Neuronal stem cell (in vitro differentiated cells): ENCODE measurements around the gene ZNF334.

ENCODE experiments used
- DNase-seq: peaks from one replicate; pipeline ENCODE4 v3.0.0-alpha.2; 2013; ENCODE audit warnings: low spot score
- H2AFZ ChIP-seq: one replicate; pipeline ENCODE4 v1.6.1; 2013; ENCODE audit warnings: mild to moderate bottlenecking, low read length, inconsistent platforms
- H2AK5ac ChIP-seq: 2 replicates; pipeline ENCODE4 v1.6.1; 2013; ENCODE audit warnings: low read depth, mild to moderate bottlenecking, inconsistent platforms, low read length, moderate library complexity, mixed read lengths
- H2BK120ac ChIP-seq: 2 replicates; pipeline ENCODE4 v1.6.1; 2013; ENCODE audit warnings: low read depth, mild to moderate bottlenecking, inconsistent platforms, low read length, moderate library complexity, mixed read lengths
- H2BK12ac ChIP-seq: one replicate; pipeline ENCODE4 v1.6.1; 2013; ENCODE audit warnings: low read length, inconsistent platforms
- H2BK15ac ChIP-seq: 2 replicates; pipeline ENCODE4 v1.6.1; 2013; ENCODE audit warnings: mild to moderate bottlenecking, low read length, inconsistent platforms, mixed read lengths
- H2BK5ac ChIP-seq: one replicate; pipeline ENCODE4 v1.6.1; 2013; ENCODE audit warnings: inconsistent platforms, mild to moderate bottlenecking, low read length, moderate library complexity
- H3K14ac ChIP-seq: one replicate; pipeline ENCODE4 v1.6.1; 2013; ENCODE audit warnings: low read length, inconsistent platforms
- H3K18ac ChIP-seq: 2 replicates; pipeline ENCODE4 v1.6.1; 2013; ENCODE audit warnings: low read length, inconsistent platforms
- H3K23ac ChIP-seq: 2 replicates; pipeline ENCODE4 v1.6.1; 2013; ENCODE audit warnings: low read depth, mild to moderate bottlenecking, mixed read lengths, low read length, inconsistent platforms; ENCODE audit not compliant: poor library complexity
- H3K27ac ChIP-seq: replicated peaks from 3 replicates; pipeline ENCODE4 v1.5.1; 2013; ENCODE audit warnings: low read length, inconsistent platforms
- H3K27me3 ChIP-seq, 3 experiments: 2 replicates each; pipeline ENCODE4 v1.6.1; 2013; ENCODE audit warnings: low read length in 3 of 3, mild to moderate bottlenecking in 2 of 3, inconsistent platforms in 1 of 3, low read depth in 1 of 3, mixed read lengths in 1 of 3, moderate library complexity in 1 of 3; ENCODE audit not compliant: control insufficient read depth in 3 of 3, insufficient read depth in 3 of 3
- H3K36me3 ChIP-seq, 2 donors: replicated peaks in 1 of 2; 2 replicates each; pipeline ENCODE4 v1.6.1; 2013; ENCODE audit warnings: low read length in 2 of 2; ENCODE audit not compliant: control insufficient read depth in 2 of 2, insufficient read depth in 2 of 2
- H3K4ac ChIP-seq: 2 replicates; pipeline ENCODE4 v1.6.1; 2013; ENCODE audit warnings: inconsistent platforms, mild to moderate bottlenecking, low read length, moderate library complexity
- H3K4me1 ChIP-seq, 2 donors: 1 replicate in 1 of 2; 2 replicates in 1 of 2; pipeline ENCODE4 v1.6.1; 2013; ENCODE audit warnings: low read length in 2 of 2, low read depth in 1 of 2; ENCODE audit not compliant: control insufficient read depth in 2 of 2, insufficient read depth in 1 of 2
- H3K4me2 ChIP-seq: one replicate; pipeline ENCODE4 v1.6.1; 2013; ENCODE audit warnings: mild to moderate bottlenecking, low read length, inconsistent platforms; ENCODE audit not compliant: insufficient read depth, poor library complexity, severe bottlenecking
- H3K4me3 ChIP-seq, 2 donors: 2 replicates each; pipeline ENCODE4 v1.5.1; 2013; ENCODE audit warnings: low read length in 2 of 2, mild to moderate bottlenecking in 2 of 2, inconsistent platforms in 1 of 2, moderate library complexity in 1 of 2
- H3K79me1 ChIP-seq: one replicate; pipeline ENCODE4 v1.6.1; 2013; ENCODE audit warnings: low read depth, mild to moderate bottlenecking, inconsistent platforms, low read length, moderate library complexity
- H3K9ac ChIP-seq: one replicate; pipeline ENCODE4 v1.6.1; 2013; ENCODE audit warnings: mild to moderate bottlenecking, low read depth, low read length, inconsistent platforms; ENCODE audit not compliant: poor library complexity
- H3K9me3 ChIP-seq, 2 donors: replicated peaks in 1 of 2; 2 replicates each; pipeline versions ENCODE3 to v1.6.1; 2013; ENCODE audit warnings: low read length in 2 of 2, mild to moderate bottlenecking in 2 of 2, inconsistent platforms in 1 of 2, low read depth in 1 of 2, mixed read lengths in 1 of 2, moderate library complexity in 1 of 2; ENCODE audit not compliant: control insufficient read depth in 2 of 2, insufficient read depth in 1 of 2
- H4K8ac ChIP-seq: one replicate; pipeline ENCODE4 v1.6.1; 2013; ENCODE audit warnings: low read depth, mild to moderate bottlenecking, inconsistent platforms, low read length, moderate library complexity
- H4K91ac ChIP-seq: one replicate; pipeline ENCODE4 v1.6.1; 2013; ENCODE audit warnings: low read length, low read depth, mild to moderate bottlenecking, inconsistent platforms; ENCODE audit not compliant: poor library complexity
- WGBS, 2 donors: extraction: QIAGEN DNeasy Blood & Tissue Kit; methylation state at CpG; one replicate each; pipeline ENCODE4 v1.1.7; 2013; ENCODE audit warnings: missing lambda C conversion rate in 2 of 2, mixed read lengths in 1 of 2; ENCODE audit not compliant: insufficient read length in 2 of 2, insufficient replicate concordance in 1 of 2; ENCODE audit errors: extremely low coverage in 2 of 2; 5-methylcytosine and 5-hydroxymethylcytosine counted together

The ZNF334 gene

DNA sequence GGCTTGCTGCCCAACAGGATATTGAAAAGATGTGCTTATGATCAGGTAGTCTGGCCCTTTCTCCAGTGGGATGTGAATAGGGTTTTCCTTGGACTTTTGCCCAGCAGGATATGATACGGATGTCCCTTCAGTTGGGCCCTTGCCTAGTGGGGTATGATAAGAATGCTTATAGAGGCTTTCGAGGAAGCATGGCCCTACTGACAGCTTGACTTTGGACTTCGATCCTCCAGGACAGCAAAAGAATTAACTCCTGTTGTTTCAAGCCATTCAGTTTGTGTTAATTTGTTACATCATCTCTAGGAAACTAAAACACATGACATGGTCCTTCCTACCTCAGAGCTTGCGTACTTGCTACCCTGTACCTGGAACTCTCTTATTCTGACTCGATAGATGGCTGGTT lies 9.7 kb upstream of the ZNF334 start:
- H4K91ac ChIP-seq: no peak overlapping the region
- no peaks in the 10 kb centered on the region for H3K4me1 ChIP-seq
- H2BK15ac ChIP-seq: no peak overlapping the region
- no peak overlapping the region for H2AFZ ChIP-seq
- H3K4me3 ChIP-seq: no peak overlapping the region
- H3K36me3 ChIP-seq: no peaks in the 10 kb centered on the region
- no peak overlapping the region for H4K8ac ChIP-seq
- no peaks in the 10 kb centered on the region for H3K79me1 ChIP-seq
- H3K4ac ChIP-seq: no peak overlapping the region
- H2BK5ac ChIP-seq: no peak overlapping the region
- no peaks in the 10 kb centered on the region for H3K9me3 ChIP-seq
- H3K27ac ChIP-seq: no peak overlapping the region
- no peak overlapping the region for H3K9ac ChIP-seq
- no peak overlapping the region for H2BK12ac ChIP-seq
- no peak overlapping the region for H3K23ac ChIP-seq
- H3K27me3 ChIP-seq: no peaks in the 10 kb centered on the region
- no peak overlapping the region for H2BK120ac ChIP-seq
- no peak overlapping the region for H3K18ac ChIP-seq
- no CpG with 5 or more reads among the region's 5 CpGs for WGBS, 2 donors
- no peak overlapping the region for H3K14ac ChIP-seq
- no peak for DNase-seq
- no peak overlapping the region for H3K4me2 ChIP-seq
- H2AK5ac ChIP-seq: no peak overlapping the region

- Histone ChIP-seq H3K4me3 (no peak overlapping the region), H3K23ac (no peak overlapping the region)
- DNase-seq: peak; percentile 40
Observed at GRCh38 chr20:46520976-46521579, 7.7 kb upstream of the ZNF334 start.

GRCh38 chr20:46520540-46520939 lies 7.2 kb upstream of the ZNF334 start:
- DNase-seq: no peak
- Histone ChIP-seq H3K14ac (no peak overlapping the region), H3K23ac (no peak overlapping the region), H4K8ac (no peak overlapping the region), H3K4me1 (no peaks in the 10 kb centered on the region), H3K9me3 (no peaks in the 10 kb centered on the region), H2BK15ac (no peak overlapping the region), H3K27ac (no peak overlapping the region), H2BK12ac (no peak overlapping the region), H3K4me2 (no peak overlapping the region), H4K91ac (no peak overlapping the region), H3K4me3 (no peak overlapping the region), H2BK120ac (no peak overlapping the region), H3K4ac (no peak overlapping the region), H3K27me3 (no peaks in the 10 kb centered on the region), H3K36me3 (no peaks in the 10 kb centered on the region), H2AK5ac (no peak overlapping the region), H2AFZ (no peak overlapping the region), H2BK5ac (no peak overlapping the region), H3K9ac (no peak overlapping the region), H3K18ac (no peak overlapping the region), H3K79me1 (no peaks in the 10 kb centered on the region)
- WGBS, 2 donors: no CpG with 5 or more reads among the region's 4 CpGs

More at GRCh38 chr20:46520976-46521579, 7.7 kb upstream of the ZNF334 start:
- Histone ChIP-seq H2BK15ac (no peak overlapping the region), H3K36me3 (no peaks in the 10 kb centered on the region), H2AFZ (peak overlapping the region; percentile 39), H3K18ac (no peak overlapping the region), H3K4me2 (no peak overlapping the region), H4K91ac (no peak overlapping the region), H3K27me3 (no peaks in the 10 kb centered on the region), H3K4ac (no peak overlapping the region), H3K27ac (no peak overlapping the region), H3K14ac (no peak overlapping the region), H2BK120ac (no peak overlapping the region), H2AK5ac (no peak overlapping the region), H3K4me1 (no peaks in the 10 kb centered on the region), H3K9me3 (no peaks in the 10 kb centered on the region), H3K79me1 (no peaks in the 10 kb centered on the region), H2BK5ac (no peak overlapping the region), H4K8ac (no peak overlapping the region), H2BK12ac (no peak overlapping the region), H3K9ac (no peak overlapping the region)
- WGBS, 2 donors: no CpG with 5 or more reads among the region's 4 CpGs

GRCh38 chr20:46519471-46520068 lies 6.2 kb upstream of the ZNF334 start:
- H3K27ac ChIP-seq: no peak overlapping the region
- H3K27me3 ChIP-seq: no peaks in the 10 kb centered on the region
- no peak overlapping the region for H2BK15ac ChIP-seq
- no peak overlapping the region for H3K23ac ChIP-seq
- H3K4ac ChIP-seq: no peak overlapping the region
- H2BK5ac ChIP-seq: no peak overlapping the region
- H3K4me1 ChIP-seq: no peaks in the 10 kb centered on the region
- H2BK12ac ChIP-seq: no peak overlapping the region
- no peaks in the 10 kb centered on the region for H3K79me1 ChIP-seq
- no peak overlapping the region for H2AK5ac ChIP-seq
- no peak overlapping the region for H2BK120ac ChIP-seq
- no peak for DNase-seq
- WGBS, 2 donors: no CpG with 5 or more reads among the region's 3 CpGs
- H4K91ac ChIP-seq: no peak overlapping the region
- H2AFZ ChIP-seq: no peak overlapping the region
- H3K4me3 ChIP-seq: no peak overlapping the region
- H3K36me3 ChIP-seq: no peaks in the 10 kb centered on the region
- H4K8ac ChIP-seq: no peak overlapping the region
- no peak overlapping the region for H3K9ac ChIP-seq
- H3K4me2 ChIP-seq: no peak overlapping the region
- H3K18ac ChIP-seq: no peak overlapping the region
- no peak overlapping the region for H3K14ac ChIP-seq
- H3K9me3 ChIP-seq: no peaks in the 10 kb centered on the region
